ENCODE data around the gene CALN1. TPM values are rescaled to one million over a fixed set of nuclear protein-coding genes. Genes with fewer than 3 reads are reported as not detected.

CALN1 gene
- total and polyA plus RNA-seq, 2 of the 8 experiments (the other 6 are each of a cell fraction or from before 2014, with no cell fraction given): 6.4 to 15.2 TPM

- no peak for TF ChIP-seq SIN3A (conservative IDR thresholded peaks at IDR 0.05 in 1 of 2, IDR thresholded peaks at IDR 0.05 in 1 of 2; ENCODE audit: low read depth in 1 of 2, low read length in 2 of 2)
- TF ChIP-seq SRF (IDR thresholded peaks at IDR 0.05; ENCODE audit: low read depth, low read length): no peak
- no peak for TF ChIP-seq CEBPB (IDR thresholded peaks at IDR 0.05; ENCODE audit: low read depth, low read length)
- no peak for TF ChIP-seq RNF2 (IDR thresholded peaks at IDR 0.05; ENCODE audit: borderline replicate concordance, low read depth, low read length, missing control alignments, poor library complexity, severe bottlenecking)
Measured at GRCh38 chr7:71793251-71793650, 618.9 kb downstream of the CALN1 start (continued).

All from H1 (cell line).